Left ventricle myocardium inferior (tissue), 1 donor: ENCODE measurements around the gene TXNDC9. TPM values are rescaled to one million over a fixed set of nuclear protein-coding genes. Genes with fewer than 3 reads are reported as not detected.
"Not testable (repeated sequence)": the region's sequence is repeated elsewhere in the genome, so short reads cannot be mapped to it uniquely, and the experiment has no call there.

Source experiments
- DNase-seq: peaks from one replicate; pipeline ENCODE4 v3.0.0-alpha.2; 2020
- H3K27ac ChIP-seq: fragments of 200-600 bp; replicated peaks from 2 replicates; pipeline ENCODE4 v1.8.0; 2021
- H3K27me3 ChIP-seq: fragments of 200-600 bp; 2 replicates; pipeline ENCODE4 v1.8.0; 2021; ENCODE audit warnings: low read depth
- H3K36me3 ChIP-seq: fragments of 200-600 bp; 2 replicates; pipeline ENCODE4 v1.8.0; 2021
- H3K4me1 ChIP-seq: fragments of 200-600 bp; 2 replicates; pipeline ENCODE4 v1.8.0; 2021
- H3K4me3 ChIP-seq: fragments of 200-600 bp; 2 replicates; pipeline ENCODE4 v1.8.0; 2021; ENCODE audit warnings: mild to moderate bottlenecking, moderate library complexity
- H3K9me3 ChIP-seq: fragments of 200-600 bp; replicated peaks from 2 replicates; pipeline ENCODE4 v1.8.0; 2021
- intact Hi-C: fragments of 100-400 bp; cut with micrococcal nuclease; formaldehyde crosslinking; loops from one replicate; pipeline ENCODE4 v1.11.0; 2022
- total RNA-seq: library from RNA; stranded (reverse); fragmentation: NEBNext Ultra II Directional; extraction: Animal tissue kit (Norgen Biotek cat#: 25700); gene quantifications from one replicate; pipeline ENCODE4 v1.2.1, GENCODE V29; 2021
- TF ChIP-seq, protein P1 (sequence below): fragments of 200-600 bp; IDR thresholded peaks from 2 replicates; pipeline ENCODE4 v1.8.0; 2021; ENCODE audit warnings: antibody characterized with exemption, mild to moderate bottlenecking, borderline replicate concordance
- donor health status: DM: no; HTN: yes; CAD: no; lungs with severe emphysema.

The TXNDC9 gene
- total RNA-seq, 1 donor from 2014 or later = 20.6 TPM

- Histone ChIP-seq H3K27me3 (no peaks in the 10 kb centered on the region), H3K9me3 (no peaks in the 10 kb centered on the region), H3K4me3 (no peak overlapping the region), H3K36me3 (peaks cover 56% of the 10 kb centered on the region), H3K4me1 (no peaks in the 10 kb centered on the region), H3K27ac (no peak overlapping the region)
- DNase-seq = no peak
- intact Hi-C loops = no loop called here
- TF ChIP-seq, protein P1, sequence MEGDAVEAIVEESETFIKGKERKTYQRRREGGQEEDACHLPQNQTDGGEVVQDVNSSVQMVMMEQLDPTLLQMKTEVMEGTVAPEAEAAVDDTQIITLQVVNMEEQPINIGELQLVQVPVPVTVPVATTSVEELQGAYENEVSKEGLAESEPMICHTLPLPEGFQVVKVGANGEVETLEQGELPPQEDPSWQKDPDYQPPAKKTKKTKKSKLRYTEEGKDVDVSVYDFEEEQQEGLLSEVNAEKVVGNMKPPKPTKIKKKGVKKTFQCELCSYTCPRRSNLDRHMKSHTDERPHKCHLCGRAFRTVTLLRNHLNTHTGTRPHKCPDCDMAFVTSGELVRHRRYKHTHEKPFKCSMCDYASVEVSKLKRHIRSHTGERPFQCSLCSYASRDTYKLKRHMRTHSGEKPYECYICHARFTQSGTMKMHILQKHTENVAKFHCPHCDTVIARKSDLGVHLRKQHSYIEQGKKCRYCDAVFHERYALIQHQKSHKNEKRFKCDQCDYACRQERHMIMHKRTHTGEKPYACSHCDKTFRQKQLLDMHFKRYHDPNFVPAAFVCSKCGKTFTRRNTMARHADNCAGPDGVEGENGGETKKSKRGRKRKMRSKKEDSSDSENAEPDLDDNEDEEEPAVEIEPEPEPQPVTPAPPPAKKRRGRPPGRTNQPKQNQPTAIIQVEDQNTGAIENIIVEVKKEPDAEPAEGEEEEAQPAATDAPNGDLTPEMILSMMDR = no peak
Observed at GRCh38 chr2:99317161-99317872, 18.8 kb downstream of the TXNDC9 start.

- H3K27ac ChIP-seq, H3K27me3 ChIP-seq, H3K9me3 ChIP-seq, DNase-seq, intact Hi-C loops, H3K4me1 ChIP-seq, H3K4me3 ChIP-seq: not testable (repeated sequence)
- H3K36me3 ChIP-seq = peaks cover 20% of the 10 kb centered on the region
Observed at GRCh38 chr2:99301097-99301496, 35.0 kb downstream of the TXNDC9 start, which contains the start of gene LYG1. TSS of gene LYG1 (minus strand) at chr2:99301197. CDS start at chr2:99295670, 5,527 bp downstream.

DNA sequence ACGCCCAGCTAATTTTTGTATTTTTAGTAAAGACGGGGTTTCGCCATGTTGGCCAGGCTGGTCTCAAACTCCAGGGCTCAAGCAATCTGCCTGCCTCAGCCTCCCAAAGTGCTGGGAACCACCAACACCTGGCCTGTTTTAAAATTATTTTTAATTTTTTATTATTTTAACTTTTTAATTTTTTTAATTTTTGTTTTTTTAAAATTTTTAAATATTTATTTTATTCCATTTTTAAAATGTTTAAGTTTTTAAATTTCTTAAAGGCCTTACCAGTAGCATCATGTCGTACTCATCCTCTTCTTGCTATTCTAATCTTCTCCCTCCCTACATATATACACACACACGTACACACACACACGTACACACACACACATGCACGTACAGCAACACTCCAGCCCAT lies 36.6 kb downstream of the TXNDC9 start:
- intact Hi-C loops = no loop called here

GRCh38 chr2:99297994-99298393 lies 38.1 kb downstream of the TXNDC9 start:
- DNase-seq = no peak
- H3K4me1 ChIP-seq = no peaks in the 10 kb centered on the region
- H3K27me3 ChIP-seq = no peaks in the 10 kb centered on the region
- H3K36me3 ChIP-seq = peaks cover 11% of the 10 kb centered on the region
- TF ChIP-seq, protein P1 = no peak
- H3K9me3 ChIP-seq = no peaks in the 10 kb centered on the region
- H3K4me3 ChIP-seq = no peak overlapping the region
- H3K27ac ChIP-seq = no peak overlapping the region
- intact Hi-C loops = no loop called here

More for the DNA sequence above, 36.6 kb downstream of the TXNDC9 start:
- TF ChIP-seq, protein P1 = no peak
- H3K4me1 ChIP-seq = no peaks in the 10 kb centered on the region
- no peak for DNase-seq
- H3K4me3 ChIP-seq = no peak overlapping the region
- H3K36me3 ChIP-seq = peaks cover 17% of the 10 kb centered on the region
- H3K27me3 ChIP-seq = no peaks in the 10 kb centered on the region
- H3K9me3 ChIP-seq = no peaks in the 10 kb centered on the region
- H3K27ac ChIP-seq = no peak overlapping the region

DNA sequence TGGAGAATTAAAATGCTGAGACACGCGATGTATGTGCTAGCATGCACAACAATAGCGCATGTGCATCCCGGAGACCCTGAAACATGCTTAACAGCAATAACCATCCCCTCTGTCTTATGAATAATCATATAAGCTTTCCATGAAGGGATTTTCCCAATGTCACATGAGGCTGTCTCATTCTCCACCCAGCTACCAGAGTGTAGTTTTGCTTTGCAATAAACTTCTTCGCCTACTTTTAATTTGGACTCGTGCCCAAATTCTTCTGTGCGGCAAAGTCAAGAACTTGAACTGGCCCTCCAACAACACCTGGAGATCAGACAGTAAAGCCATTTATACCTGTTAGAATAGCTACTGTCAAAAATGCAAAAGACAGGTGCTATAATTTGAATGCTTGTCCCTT lies 50.6 kb downstream of the TXNDC9 start:
- peaks cover 49% of the 10 kb centered on the region for H3K36me3 ChIP-seq
- intact Hi-C loops = no loop called here
- no peak overlapping the region for H3K27ac ChIP-seq

More for the DNA sequence above, 50.6 kb downstream of the TXNDC9 start:
- Histone ChIP-seq H3K4me3 (no peak overlapping the region), H3K9me3 (peaks cover 3% of the 10 kb centered on the region), H3K27me3 (no peaks in the 10 kb centered on the region), H3K4me1 (no peaks in the 10 kb centered on the region)
- TF ChIP-seq, protein P1 = no peak
- no peak for DNase-seq
